SU-DHL-6 (cell line): ENCODE measurements around the gene CNRIP1.

ENCODE experiments used
- H2AFZ ChIP-seq: fragments of 200-600 bp; sonication (generic); 2 replicates; pipeline ENCODE4 v1.6.1; 2014; ENCODE audit warnings: low read depth, mild to moderate bottlenecking, moderate library complexity, mixed read lengths, antibody characterized with exemption, low read length; ENCODE audit not compliant: severe bottlenecking
- H3F3A ChIP-seq: fragments of 200-600 bp; shearing (Covaris generic); 2 replicates; pipeline ENCODE4 v1.6.0; 2016; ENCODE audit warnings: antibody characterized with exemption, mild to moderate bottlenecking; ENCODE audit not compliant: insufficient read depth
- H3K27ac ChIP-seq: fragments of 200-600 bp; sonication (generic); 2 replicates; pipeline ENCODE4 v1.5.1; 2016; ENCODE audit warnings: low read depth, mild to moderate bottlenecking, low read length, moderate library complexity, mixed read lengths
- H3K27me3 ChIP-seq: fragments of 200-600 bp; sonication (generic), shearing (Covaris generic); 2 replicates; pipeline ENCODE4 v1.6.0; 2014; ENCODE audit warnings: mild to moderate bottlenecking, low read length
- H3K36me3 ChIP-seq: fragments of 200-600 bp; sonication (generic); 2 replicates; pipeline ENCODE4 v1.6.1; 2014; ENCODE audit warnings: mild to moderate bottlenecking, low read length, mixed read lengths
- H3K4me2 ChIP-seq: fragments of 300-600, 200-600 bp; shearing (Covaris generic), sonication (generic); 2 replicates; pipeline ENCODE4 v1.6.0; 2014; ENCODE audit warnings: low read length, low read depth, mild to moderate bottlenecking; ENCODE audit not compliant: poor library complexity, severe bottlenecking
- H3K4me3 ChIP-seq: fragments of 200-600 bp; sonication (generic); 2 replicates; pipeline ENCODE4 v1.5.1; 2014; ENCODE audit warnings: antibody characterized with exemption, low read length, mild to moderate bottlenecking, mixed read lengths; ENCODE audit not compliant: insufficient read depth, poor library complexity, severe bottlenecking
- H3K79me2 ChIP-seq: fragments of 200-600 bp; sonication (generic); 2 replicates; pipeline ENCODE4 v1.6.1; 2014; ENCODE audit warnings: mild to moderate bottlenecking, low read length, moderate library complexity; ENCODE audit not compliant: insufficient read depth
- H3K9ac ChIP-seq: fragments of 200-600 bp; sonication (generic); 2 replicates; pipeline ENCODE4 v1.7.0; 2014; ENCODE audit warnings: mild to moderate bottlenecking, low read length
- H3K9me2 ChIP-seq: fragments of 200-600 bp; sonication (generic); replicated peaks from 2 replicates; pipeline ENCODE4 v1.6.1; 2014; ENCODE audit warnings: low read length; ENCODE audit not compliant: insufficient read depth
- H3K9me3 ChIP-seq: fragments of 200-600 bp; sonication (generic); 2 replicates; pipeline ENCODE4 v1.6.1; 2014; ENCODE audit warnings: low read length, mixed read lengths; ENCODE audit not compliant: insufficient read depth
- H4K20me1 ChIP-seq: fragments of 200-600 bp; sonication (generic); 2 replicates; pipeline ENCODE4 v1.6.1; 2014; ENCODE audit warnings: low read depth, mild to moderate bottlenecking, antibody characterized with exemption, low read length, moderate library complexity, mixed read lengths
- CTCF ChIP-seq: fragments of 200-600 bp; sonication (generic); IDR thresholded peaks from one replicate; pipeline ENCODE4 v1.5.1; 2017; ENCODE audit warnings: antibody characterized with exemption, mild to moderate bottlenecking, low read length, moderate library complexity; ENCODE audit not compliant: insufficient read depth, poor library complexity, severe bottlenecking
- EZH2phosphoT487 ChIP-seq: fragments of 200-600 bp; sonication (generic), shearing (Covaris generic); conservative IDR thresholded peaks from 2 replicates; pipeline ENCODE4 v1.6.1; 2018; ENCODE audit warnings: mild to moderate bottlenecking, antibody characterized with exemption, low read length, moderate library complexity, mixed read lengths

Gene CNRIP1

GRCh38 chr2:68292108-68292710 is 27.5 kb downstream of the CNRIP1 start:
- Histone ChIP-seq H3F3A (no peaks in the 10 kb centered on the region), H3K9me3 (no peaks in the 10 kb centered on the region), H3K79me2 (no peaks in the 10 kb centered on the region), H3K9ac (no peak overlapping the region), H3K4me2 (no peak overlapping the region), H3K36me3 (no peaks in the 10 kb centered on the region), H2AFZ (no peak overlapping the region), H4K20me1 (no peaks in the 10 kb centered on the region), H3K4me3 (no peak overlapping the region), H3K27ac (no peak overlapping the region), H3K9me2 (no peaks in the 10 kb centered on the region), H3K27me3 (no peaks in the 10 kb centered on the region)
- TF ChIP-seq EZH2phosphoT487 (no peak), CTCF (peak; percentile 72)

GRCh38 chr2:68291314-68291713 is 28.4 kb downstream of the CNRIP1 start:
- H2AFZ ChIP-seq: no peak overlapping the region

GRCh38 chr2:68290901-68291300 is 28.8 kb downstream of the CNRIP1 start:
- H3K4me3 ChIP-seq: no peak overlapping the region
- H3K36me3 ChIP-seq: no peaks in the 10 kb centered on the region
- no peak overlapping the region for H3K4me2 ChIP-seq
- no peak overlapping the region for H3K27ac ChIP-seq
- H2AFZ ChIP-seq: no peak overlapping the region
- no peaks in the 10 kb centered on the region for H3K79me2 ChIP-seq
- no peaks in the 10 kb centered on the region for H3K27me3 ChIP-seq
- no peak overlapping the region for H3K9ac ChIP-seq
- H3F3A ChIP-seq: no peaks in the 10 kb centered on the region
- no peaks in the 10 kb centered on the region for H3K9me3 ChIP-seq
- H3K9me2 ChIP-seq: no peaks in the 10 kb centered on the region
- TF ChIP-seq EZH2phosphoT487 (no peak), CTCF (no peak)
- H4K20me1 ChIP-seq: no peaks in the 10 kb centered on the region

More at GRCh38 chr2:68291314-68291713, 28.4 kb downstream of the CNRIP1 start:
- TF ChIP-seq EZH2phosphoT487: no peak
- TF ChIP-seq CTCF: no peak
- no peak overlapping the region for H3K9ac ChIP-seq
- no peak overlapping the region for H3K4me3 ChIP-seq
- H3K36me3 ChIP-seq: no peaks in the 10 kb centered on the region
- no peaks in the 10 kb centered on the region for H3K9me2 ChIP-seq
- H3K79me2 ChIP-seq: no peaks in the 10 kb centered on the region
- no peak overlapping the region for H3K27ac ChIP-seq
- no peaks in the 10 kb centered on the region for H3K9me3 ChIP-seq
- no peaks in the 10 kb centered on the region for H4K20me1 ChIP-seq
- no peak overlapping the region for H3K4me2 ChIP-seq
- H3K27me3 ChIP-seq: no peaks in the 10 kb centered on the region
- H3F3A ChIP-seq: no peaks in the 10 kb centered on the region
